NCI-H69 (cell line): ENCODE data around the gene PRKCZ.
"Not testable (repeated sequence)": the region's sequence is repeated elsewhere in the genome, so short reads cannot be mapped to it uniquely, and the experiment has no call there.

Experiments used
- DNase-seq: peaks from one replicate; lab custom pipeline; 2025; lab: John Stamatoyannopoulos, UW

The PRKCZ gene

GRCh38 chr1:2119886-2120285 is 69.7 kb downstream of the PRKCZ start:
- DNase-seq, result no peak

- DNase-seq, result no peak
Measured at GRCh38 chr1:2121101-2121691, 71.0 kb downstream of the PRKCZ start.

- not testable (repeated sequence) for DNase-seq
Measured at GRCh38 chr1:2121794-2122193, 71.6 kb downstream of the PRKCZ start.

GRCh38 chr1:2124446-2125198 is 74.4 kb downstream of the PRKCZ start:
- DNase-seq, result no peak

GRCh38 chr1:2125350-2126211 is 75.4 kb downstream of the PRKCZ start:
- DNase-seq, result no peak

- DNase-seq, result no peak
Measured at GRCh38 chr1:2126331-2127186, 76.3 kb downstream of the PRKCZ start.

- no peak for DNase-seq
Measured at GRCh38 chr1:2127187-2128145, 77.3 kb downstream of the PRKCZ start.

- no peak for DNase-seq
Measured at GRCh38 chr1:2128189-2128901, 78.1 kb downstream of the PRKCZ start.

- DNase-seq, result no peak
Measured at GRCh38 chr1:2129256-2129943, 79.2 kb downstream of the PRKCZ start.

GRCh38 chr1:2130156-2130555 is 79.9 kb downstream of the PRKCZ start:
- no peak for DNase-seq

GRCh38 chr1:2130871-2131289 is 80.7 kb downstream of the PRKCZ start:
- DNase-seq, result no peak

GRCh38 chr1:2132222-2133038 is 82.2 kb downstream of the PRKCZ start:
- peak; percentile 24 for DNase-seq

- peak; percentile 95 for DNase-seq
Measured at GRCh38 chr1:2133039-2133878, 83.0 kb downstream of the PRKCZ start.

- DNase-seq, result no peak
Measured at GRCh38 chr1:2133879-2134215, 83.6 kb downstream of the PRKCZ start.

- DNase-seq, result no peak
Measured at GRCh38 chr1:2134266-2134620, 84.0 kb downstream of the PRKCZ start.

- no peak for DNase-seq
Measured at GRCh38 chr1:2134621-2135307, 84.6 kb downstream of the PRKCZ start.

- DNase-seq, result no peak
Measured at GRCh38 chr1:2135441-2135841, 85.2 kb downstream of the PRKCZ start.
